ENCODE data around the gene PRXL2A.
"Not testable (repeated sequence)": the region's sequence is repeated elsewhere in the genome, so short reads cannot be mapped to it uniquely, and the experiment has no call there.

PRXL2A gene

GRCh38 chr10:80462299-80462980, 54.1 kb downstream of the PRXL2A start:
- DNase-seq, result no peak

GRCh38 chr10:80462981-80463741, 54.8 kb downstream of the PRXL2A start:
- no peak for DNase-seq

- no peak for DNase-seq
Observed at GRCh38 chr10:80463868-80464267, 55.5 kb downstream of the PRXL2A start.

DNA sequence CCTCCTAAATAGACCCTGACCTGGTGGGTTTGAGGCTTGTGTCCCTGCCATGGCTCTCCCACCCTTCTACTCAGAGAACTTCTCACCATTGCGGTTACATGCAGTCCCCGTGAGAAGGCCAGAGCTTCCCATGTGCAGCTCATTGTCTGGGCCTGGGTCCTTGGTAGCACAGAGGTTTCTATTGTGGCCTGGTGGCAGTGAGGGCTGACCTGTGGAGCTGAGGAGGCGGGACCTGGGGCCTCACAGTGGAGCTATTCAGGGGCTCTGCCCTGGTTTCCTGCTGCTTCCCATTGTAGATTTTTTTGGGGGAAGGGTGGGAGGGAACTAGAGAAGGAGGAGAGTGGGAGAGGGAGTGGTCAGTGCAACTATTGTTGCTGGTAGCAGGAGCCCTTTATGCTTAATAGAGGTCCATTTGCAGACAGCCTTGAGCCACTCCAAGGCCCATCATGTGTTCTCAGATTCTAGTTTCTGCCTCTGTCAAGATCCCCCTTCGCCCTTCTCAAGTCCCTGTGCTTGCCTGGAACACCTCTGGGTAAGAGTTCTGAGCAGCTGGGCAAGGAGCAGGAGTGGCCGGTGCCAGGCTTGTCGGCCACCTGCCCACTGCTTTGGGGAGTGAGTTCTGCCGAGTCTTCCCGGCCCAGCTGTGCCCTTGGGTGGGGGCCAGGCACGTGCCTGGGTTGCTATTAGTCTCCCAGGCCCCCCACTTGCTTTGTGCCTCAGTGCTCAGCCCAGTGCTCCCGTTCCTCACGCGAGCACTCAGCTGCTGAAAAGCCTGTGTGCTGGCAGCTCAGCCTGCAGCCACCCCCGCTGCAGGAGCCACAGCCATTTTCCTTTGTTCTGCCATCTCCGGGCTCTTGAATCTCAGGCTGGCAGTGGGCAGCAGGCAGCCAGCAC, 56.5 kb downstream of the PRXL2A start:
- no peak for DNase-seq

GRCh38 chr10:80465451-80465835, 57.1 kb downstream of the PRXL2A start:
- no peak for DNase-seq

GRCh38 chr10:80465839-80466590, 57.7 kb downstream of the PRXL2A start:
- DNase-seq, result no peak

- no peak for DNase-seq
Observed at GRCh38 chr10:80466724-80467326, 58.5 kb downstream of the PRXL2A start.

- no peak for DNase-seq
Observed at GRCh38 chr10:80468002-80468401, 59.7 kb downstream of the PRXL2A start.

DNA sequence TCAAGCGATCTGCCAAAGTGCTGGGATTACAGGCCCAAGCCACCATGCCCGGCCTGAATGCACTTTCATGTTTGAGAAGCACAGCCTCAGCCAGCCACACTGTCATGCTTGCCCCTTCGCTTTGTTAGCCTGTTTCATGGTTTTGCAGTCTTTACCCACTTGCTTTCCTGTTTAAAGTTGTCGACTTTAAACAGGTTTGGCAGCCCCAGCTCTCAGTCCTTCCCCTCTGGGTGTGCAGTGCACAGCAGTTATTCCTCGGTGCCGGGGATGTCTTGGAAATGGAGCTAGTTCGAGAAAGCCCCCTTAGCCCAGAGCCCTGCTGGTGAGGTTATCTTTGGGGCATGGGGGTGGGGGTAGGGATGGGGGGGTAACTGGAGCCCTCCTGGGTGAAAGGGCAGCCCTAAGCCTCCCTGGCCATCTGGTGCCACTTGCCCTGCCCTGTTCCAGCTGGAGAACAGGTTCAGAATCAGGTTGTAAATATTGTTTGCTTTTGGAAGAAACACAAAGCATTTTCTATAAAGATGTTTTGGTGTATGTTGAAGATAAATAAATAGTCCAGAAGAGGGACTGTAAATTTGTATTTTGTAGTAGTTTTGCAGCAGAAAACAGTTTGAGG, 60.6 kb downstream of the PRXL2A start:
- no peak for DNase-seq

GRCh38 chr10:80470266-80470665, 61.9 kb downstream of the PRXL2A start:
- DNase-seq, result no peak

DNA sequence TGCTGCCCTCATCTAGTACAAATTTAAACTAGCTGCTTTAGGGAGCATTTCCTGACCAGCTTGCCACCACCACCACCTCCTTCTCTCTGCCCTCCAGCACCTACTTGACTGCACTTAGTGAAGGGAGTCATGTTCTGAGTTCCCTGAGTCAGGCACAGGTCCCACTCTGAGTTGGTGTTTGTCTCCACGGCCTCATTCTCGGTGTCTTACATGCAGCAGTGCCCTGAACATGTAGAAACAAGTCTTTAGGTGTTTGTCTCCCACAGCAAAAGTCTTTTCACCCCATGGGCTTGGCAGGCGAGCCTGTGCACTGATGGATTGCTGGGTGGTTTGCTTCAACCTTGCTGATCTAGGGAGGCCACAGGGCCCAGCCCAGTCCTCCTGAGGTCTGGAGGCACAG, 62.6 kb downstream of the PRXL2A start:
- no peak for DNase-seq

DNA sequence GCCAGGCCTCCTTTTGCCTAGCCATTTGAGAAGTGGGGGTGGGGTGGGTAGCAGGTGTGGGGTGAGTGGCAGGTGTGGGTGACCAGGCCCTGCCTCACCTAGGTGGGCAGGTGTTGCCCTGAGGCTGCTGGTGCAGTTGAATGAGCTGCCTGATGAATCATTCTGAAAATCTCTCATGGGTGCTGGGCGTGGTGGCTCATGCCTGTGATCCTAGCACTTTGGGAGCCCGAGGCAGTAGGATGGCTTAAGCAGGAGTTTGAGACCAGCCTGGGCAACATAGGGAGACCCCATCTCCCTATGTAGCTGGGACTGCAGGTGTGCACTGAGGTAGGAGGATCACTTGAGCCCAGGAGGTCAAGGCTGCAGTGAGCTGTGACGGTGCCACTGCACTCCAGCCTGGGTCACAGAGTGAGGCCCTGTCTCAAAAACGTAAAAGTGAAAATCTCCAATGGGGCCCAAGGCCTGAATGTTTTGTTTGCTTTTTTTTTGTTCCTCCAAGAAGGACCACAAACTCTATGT, 63.4 kb downstream of the PRXL2A start:
- DNase-seq, result no peak

GRCh38 chr10:80472234-80473095, 64.1 kb downstream of the PRXL2A start:
- peak; percentile 21 for DNase-seq

- no peak for DNase-seq
Observed at GRCh38 chr10:80473096-80473657, 64.8 kb downstream of the PRXL2A start.

- no peak for DNase-seq
Observed at GRCh38 chr10:80473692-80474596, 65.6 kb downstream of the PRXL2A start.

DNA sequence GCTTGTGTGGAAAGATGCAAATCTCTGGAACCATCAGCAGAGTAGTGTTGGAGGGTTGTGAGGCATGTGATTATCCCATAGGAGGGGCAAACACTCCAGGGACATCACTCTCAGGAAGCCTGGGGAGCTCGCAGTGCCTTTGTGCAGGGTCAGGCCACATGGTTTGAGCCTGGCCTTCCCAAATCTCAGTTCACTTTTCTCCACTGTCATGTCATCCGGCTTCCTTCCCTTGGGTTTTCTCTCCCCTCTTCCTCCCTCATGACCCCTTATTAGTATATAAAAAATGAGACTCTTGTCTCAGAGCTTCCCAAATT, 66.2 kb downstream of the PRXL2A start:
- no peak for DNase-seq

DNA sequence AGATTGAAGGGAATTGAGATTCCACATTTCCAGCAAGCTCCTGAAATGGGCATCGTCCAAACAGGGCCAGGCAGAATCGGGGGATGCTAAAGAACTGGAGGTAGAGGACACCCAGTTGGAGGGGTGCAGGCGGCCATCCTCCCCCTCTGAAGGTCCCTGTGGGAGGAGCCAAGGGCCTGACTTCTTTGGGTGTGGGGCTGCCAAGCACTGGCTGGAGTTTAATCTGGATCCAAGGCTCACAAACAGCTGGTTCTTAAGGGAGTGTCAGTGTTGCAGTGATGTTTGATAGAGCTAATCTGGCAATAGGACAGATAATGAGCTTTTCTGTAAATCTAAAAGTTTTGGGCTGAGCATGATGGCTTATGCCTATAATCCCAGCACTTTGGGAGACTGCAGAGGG, 66.6 kb downstream of the PRXL2A start:
- DNase-seq, result no peak

GRCh38 chr10:80475641-80476040, 67.3 kb downstream of the PRXL2A start:
- not testable (repeated sequence) for DNase-seq

DNA sequence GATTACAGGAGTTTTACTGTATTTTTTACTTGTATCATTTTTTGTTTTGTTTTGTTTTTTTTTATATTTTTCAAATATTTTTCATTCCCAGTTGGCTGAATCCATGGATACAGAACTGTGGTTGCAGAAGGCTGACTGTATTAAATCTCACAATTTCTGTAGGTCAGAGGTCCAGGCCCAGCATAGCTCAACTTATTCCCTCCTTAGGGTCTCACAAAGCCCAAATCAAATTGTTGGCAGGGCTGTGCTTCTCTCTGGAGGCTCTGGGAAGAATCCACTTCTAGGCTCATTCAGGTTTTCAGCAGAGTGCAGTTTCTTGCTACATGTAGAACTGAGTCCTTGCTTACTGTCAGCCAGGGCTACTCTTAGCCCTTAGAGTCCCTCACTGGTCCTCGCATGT, 68.3 kb downstream of the PRXL2A start:
- no peak for DNase-seq
